ENCODE measurements around the gene CNOT10.
A peak's percentile ranks its signal among the peaks of the same experiment; 100 is the strongest.

The CNOT10 gene

GRCh38 chr3:32755761-32756160, 70.8 kb downstream of the CNOT10 start:
- no peak overlapping the region for H3K4me3 ChIP-seq (ENCODE audit: low read depth, low read length)
- TF ChIP-seq POLR2A (IDR thresholded peaks at IDR 0.05; ENCODE audit: extremely low read depth, insufficient read length): no peak
- no peak for TF ChIP-seq CTCF (IDR thresholded peaks at IDR 0.05; ENCODE audit: low read depth, low read length)
- no peak for TF ChIP-seq MAX (IDR thresholded peaks at IDR 0.05; ENCODE audit: low read depth, low read length)
- no peak for TF ChIP-seq MYC (IDR thresholded peaks at IDR 0.05; ENCODE audit: low read depth, low read length)
- DNase-seq (ENCODE audit: low read depth): peak; percentile 28

GRCh38 chr3:32757618-32758374, 72.8 kb downstream of the CNOT10 start:
- H3K4me3 ChIP-seq (ENCODE audit: low read depth, low read length): no peak overlapping the region
- peak; percentile 22; the same call in 1 of the 2 replicates for TF ChIP-seq MAX (IDR thresholded peaks at IDR 0.05; ENCODE audit: low read depth, low read length)
- TF ChIP-seq MYC (IDR thresholded peaks at IDR 0.05; ENCODE audit: low read depth, low read length): no peak
- peak; percentile 62 for DNase-seq (ENCODE audit: low read depth)

GRCh38 chr3:32758375-32758753, 73.4 kb downstream of the CNOT10 start:
- no peak for TF ChIP-seq MYC (IDR thresholded peaks at IDR 0.05; ENCODE audit: low read depth, low read length)
- no peak for TF ChIP-seq POLR2A (IDR thresholded peaks at IDR 0.05; ENCODE audit: extremely low read depth, insufficient read length)
- TF ChIP-seq MAX (IDR thresholded peaks at IDR 0.05; ENCODE audit: low read depth, low read length): no peak
- no peak for TF ChIP-seq CTCF (IDR thresholded peaks at IDR 0.05; ENCODE audit: low read depth, low read length)
- DNase-seq (ENCODE audit: low read depth): peak; percentile 46
- no peak overlapping the region for H3K4me3 ChIP-seq (ENCODE audit: low read depth, low read length)

GRCh38 chr3:32759342-32759741, 74.4 kb downstream of the CNOT10 start:
- no peak for TF ChIP-seq MYC (IDR thresholded peaks at IDR 0.05; ENCODE audit: low read depth, low read length)
- TF ChIP-seq CTCF (IDR thresholded peaks at IDR 0.05; ENCODE audit: low read depth, low read length): no peak
- no peak for TF ChIP-seq POLR2A (IDR thresholded peaks at IDR 0.05; ENCODE audit: extremely low read depth, insufficient read length)
- no peak for TF ChIP-seq MAX (IDR thresholded peaks at IDR 0.05; ENCODE audit: low read depth, low read length)
- peak overlapping the region; percentile 3 for H3K4me3 ChIP-seq (ENCODE audit: low read depth, low read length)
- peak; percentile 79 for DNase-seq (ENCODE audit: low read depth)

GRCh38 chr3:32764481-32764880, 79.5 kb downstream of the CNOT10 start:
- no peak for DNase-seq (ENCODE audit: low read depth)
- H3K4me3 ChIP-seq (ENCODE audit: low read depth, low read length): no peak overlapping the region
- TF ChIP-seq POLR2A (IDR thresholded peaks at IDR 0.05; ENCODE audit: extremely low read depth, insufficient read length) (no peak), MAX (IDR thresholded peaks at IDR 0.05; ENCODE audit: low read depth, low read length) (no peak), CTCF (IDR thresholded peaks at IDR 0.05; ENCODE audit: low read depth, low read length) (no peak), MYC (IDR thresholded peaks at IDR 0.05; ENCODE audit: low read depth, low read length) (no peak)

- peak; percentile 16 for TF ChIP-seq CTCF (IDR thresholded peaks at IDR 0.05; ENCODE audit: low read depth, low read length)
- TF ChIP-seq MAX (IDR thresholded peaks at IDR 0.05; ENCODE audit: low read depth, low read length): no peak; the same call in 1 of the 2 replicates
- TF ChIP-seq MYC (IDR thresholded peaks at IDR 0.05; ENCODE audit: low read depth, low read length): 0 out of 2 replicates have a peak, but pooled peaks have one; percentile 10
- TF ChIP-seq POLR2A (IDR thresholded peaks at IDR 0.05; ENCODE audit: extremely low read depth, insufficient read length): no peak
- peak; percentile 57 for DNase-seq (ENCODE audit: low read depth)
- no peak overlapping the region for H3K4me3 ChIP-seq (ENCODE audit: low read depth, low read length)
Observed at GRCh38 chr3:32778389-32778788, 93.4 kb downstream of the CNOT10 start.

All from NB4 (cell line).